Stomach (tissue), 9 donors: Measurements from ENCODE around the gene APOM. TPM values are rescaled to one million over a fixed set of nuclear protein-coding genes. Genes with fewer than 3 reads are reported as not detected.

Experiments used
- DNase-seq, 2 donors: peaks; one replicate each; pipeline versions ENCODE4 v3.0.0 to v3.0.0-alpha.2; 2013 to 2019
- H3K27ac ChIP-seq, 5 donors: fragments of 200-600 bp in 4 of 5; sonication (generic) in 4 of 5; one replicate each; pipeline ENCODE4 v1.5.1; 2013 to 2019; ENCODE audit warnings: mild to moderate bottlenecking in 1 of 5, moderate library complexity in 1 of 5
- H3K27me3 ChIP-seq, 3 donors: fragments of 200-600 bp; sonication (generic); one replicate each; pipeline ENCODE4 v1.5.1; 2017 to 2019; ENCODE audit warnings: mixed run types in 1 of 3
- H3K36me3 ChIP-seq, 4 donors: fragments of 200-600 bp; sonication (generic); 1 replicate in 3 of 4; 2 replicates in 1 of 4; pipeline ENCODE4 v1.5.1; 2016 to 2019
- H3K4me1 ChIP-seq, 4 donors: fragments of 200-600 bp; sonication (generic); one replicate each; pipeline ENCODE4 v1.5.1; 2016 to 2019
- H3K4me3 ChIP-seq, 4 donors: fragments of 200-600 bp; sonication (generic) in 3 of 4; one replicate each; pipeline ENCODE4 v1.5.1; 2016 to 2019; ENCODE audit warnings: mild to moderate bottlenecking in 1 of 4
- H3K9me3 ChIP-seq, 4 donors: fragments of 200-600 bp; sonication (generic); one replicate each; pipeline ENCODE4 v1.5.1; 2016 to 2019
- EP300 ChIP-seq: sonication (generic); formaldehyde crosslinking; IDR thresholded peaks from one replicate; pipeline ENCODE4 v1.6.1; 2017; ENCODE audit warnings: antibody characterized with exemption
- POLR2A ChIP-seq, 4 donors: fragments of 450-650 bp; IDR thresholded peaks; one replicate each; pipeline ENCODE4 v1.6.1; 2016; ENCODE audit warnings: antibody characterized with exemption in 4 of 4, control low read depth in 2 of 4, mild to moderate bottlenecking in 1 of 4, moderate library complexity in 1 of 4
- POLR2AphosphoS5 ChIP-seq, 3 donors: sonication (generic); formaldehyde crosslinking; IDR thresholded peaks; one replicate each; pipeline ENCODE4 v1.6.1; 2016; ENCODE audit warnings: antibody characterized with exemption in 3 of 3
- WGBS, 5 donors: extraction: QIAGEN DNeasy Blood & Tissue Kit in 3 of 5; methylation state at CpG; one replicate each; pipeline versions ENCODE4 v1.1.5 to v1.1.7; 2013 to 2018; 5-methylcytosine and 5-hydroxymethylcytosine counted together
- intact Hi-C: fragments of 100-400 bp; cut with DNase I; formaldehyde crosslinking; loops from one replicate; pipeline ENCODE4 v1.15.1; 2023; ENCODE audit warnings: low total_unique reads
- polyA plus RNA-seq, 3 donors: library from polyadenylated mRNA; stranded (reverse); fragments of 200-250 nt; gene quantifications; one replicate each; pipeline ENCODE4 v1.2.3, GENCODE V29; 2013
- total RNA-seq, 5 donors: library from RNA; depleted of rRNA; stranded (reverse); fragments of >200 nt; gene quantifications; one replicate each; pipeline versions ENCODE4 v1.1.0 to v1.2.3, GENCODE V29; 2014 to 2016
- TF ChIP-seq, protein P1 (sequence below), 7 experiments: fragments of 450-650 bp in 4 of 7; fragments of 200-600 bp in 3 of 7; sonication (generic) in 3 of 7; IDR thresholded peaks; one replicate each; pipeline ENCODE4 v1.5.1; 2016 to 2019; ENCODE audit warnings: antibody characterized with exemption in 7 of 7, control low read depth in 2 of 7, mild to moderate bottlenecking in 1 of 7
- donor health status: healthy with polysubstance abuse.
- donor health status: Bipolar disorder and iron deficiency.
- donor health status: healthy.

The APOM gene
- total and polyA plus RNA-seq, 8 donors: 1.3 to 14.2 (median 6.4) TPM; not detected in 3

DNA sequence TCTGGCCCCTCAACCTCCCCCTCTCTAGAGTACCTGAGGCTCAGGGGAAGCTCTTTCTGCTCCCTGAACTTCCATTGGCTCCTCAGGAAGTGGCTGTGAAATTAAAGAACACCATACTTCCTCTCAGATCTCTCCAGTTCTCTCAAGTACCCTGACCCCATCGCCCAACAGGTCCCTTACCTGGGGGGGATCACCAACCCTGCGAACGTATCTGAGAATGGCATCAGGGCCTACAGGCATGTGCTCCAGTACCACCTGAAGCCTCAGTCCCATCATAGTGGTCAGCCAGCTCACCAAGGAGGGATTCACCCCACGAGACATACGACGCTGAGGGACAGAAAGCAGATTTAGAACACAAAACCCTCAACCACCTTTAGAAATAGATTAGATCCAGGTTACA, 15.1 kb upstream of the APOM start:
- no peaks in the 10 kb centered on the region for H3K27me3 ChIP-seq
- H3K9me3 ChIP-seq: no peaks in the 10 kb centered on the region
- no peak overlapping the region for H3K27ac ChIP-seq
- no peak overlapping the region for H3K4me3 ChIP-seq
- no peak for DNase-seq
- intact Hi-C loops: no loop called here
- H3K4me1 ChIP-seq: no peaks in the 10 kb centered on the region
- 93 to 99% (median 95%) methylated on average over 6 of the region's 6 CpGs for WGBS, 5 donors
- no peak for TF ChIP-seq POLR2AphosphoS5 (IDR thresholded peaks at IDR 0.05)
- TF ChIP-seq, protein P1, sequence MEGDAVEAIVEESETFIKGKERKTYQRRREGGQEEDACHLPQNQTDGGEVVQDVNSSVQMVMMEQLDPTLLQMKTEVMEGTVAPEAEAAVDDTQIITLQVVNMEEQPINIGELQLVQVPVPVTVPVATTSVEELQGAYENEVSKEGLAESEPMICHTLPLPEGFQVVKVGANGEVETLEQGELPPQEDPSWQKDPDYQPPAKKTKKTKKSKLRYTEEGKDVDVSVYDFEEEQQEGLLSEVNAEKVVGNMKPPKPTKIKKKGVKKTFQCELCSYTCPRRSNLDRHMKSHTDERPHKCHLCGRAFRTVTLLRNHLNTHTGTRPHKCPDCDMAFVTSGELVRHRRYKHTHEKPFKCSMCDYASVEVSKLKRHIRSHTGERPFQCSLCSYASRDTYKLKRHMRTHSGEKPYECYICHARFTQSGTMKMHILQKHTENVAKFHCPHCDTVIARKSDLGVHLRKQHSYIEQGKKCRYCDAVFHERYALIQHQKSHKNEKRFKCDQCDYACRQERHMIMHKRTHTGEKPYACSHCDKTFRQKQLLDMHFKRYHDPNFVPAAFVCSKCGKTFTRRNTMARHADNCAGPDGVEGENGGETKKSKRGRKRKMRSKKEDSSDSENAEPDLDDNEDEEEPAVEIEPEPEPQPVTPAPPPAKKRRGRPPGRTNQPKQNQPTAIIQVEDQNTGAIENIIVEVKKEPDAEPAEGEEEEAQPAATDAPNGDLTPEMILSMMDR (IDR thresholded peaks at IDR 0.05): no peak
- TF ChIP-seq EP300: no peak
- no peak for TF ChIP-seq POLR2A (IDR thresholded peaks at IDR 0.05)
- peaks cover 91 to 100% (median 100%) of the 10 kb centered on the region in 4 donors for H3K36me3 ChIP-seq

DNA sequence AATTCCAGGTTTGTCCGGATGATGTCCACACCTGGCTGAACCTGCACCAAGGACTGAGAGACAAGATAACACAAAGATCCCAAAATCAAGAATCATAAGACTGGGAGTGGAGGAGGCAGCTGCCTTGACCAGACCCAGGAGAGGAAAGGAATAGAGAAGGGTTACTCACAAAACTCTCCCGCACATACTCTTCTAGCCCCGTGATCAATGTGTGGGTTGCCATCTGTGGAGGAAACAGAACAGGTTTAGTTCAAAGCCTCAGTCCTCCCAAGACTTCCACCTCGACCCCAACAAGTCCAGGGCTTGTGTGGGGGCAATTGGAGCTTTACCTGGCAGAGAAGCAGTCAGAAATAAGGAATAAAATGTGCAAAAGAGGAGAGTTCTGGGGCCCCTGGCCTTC, 14.3 kb upstream of the APOM start:
- Histone ChIP-seq H3K27me3 (no peaks in the 10 kb centered on the region), H3K36me3 (peaks cover 91 to 100% (median 100%) of the 10 kb centered on the region in 4 donors), H3K4me1 (no peaks in the 10 kb centered on the region), H3K9me3 (no peaks in the 10 kb centered on the region), H3K27ac (no peak overlapping the region), H3K4me3 (no peak overlapping the region)
- no peak for TF ChIP-seq EP300
- no peak for TF ChIP-seq POLR2A (IDR thresholded peaks at IDR 0.05)
- TF ChIP-seq POLR2AphosphoS5 (IDR thresholded peaks at IDR 0.05): no peak
- TF ChIP-seq, protein P1 (IDR thresholded peaks at IDR 0.05): no peak
- intact Hi-C loops: no loop called here
- 82 to 93% (median 89%) methylated on average over 4 of the region's 4 CpGs for WGBS, 5 donors
- DNase-seq: no peak

DNA sequence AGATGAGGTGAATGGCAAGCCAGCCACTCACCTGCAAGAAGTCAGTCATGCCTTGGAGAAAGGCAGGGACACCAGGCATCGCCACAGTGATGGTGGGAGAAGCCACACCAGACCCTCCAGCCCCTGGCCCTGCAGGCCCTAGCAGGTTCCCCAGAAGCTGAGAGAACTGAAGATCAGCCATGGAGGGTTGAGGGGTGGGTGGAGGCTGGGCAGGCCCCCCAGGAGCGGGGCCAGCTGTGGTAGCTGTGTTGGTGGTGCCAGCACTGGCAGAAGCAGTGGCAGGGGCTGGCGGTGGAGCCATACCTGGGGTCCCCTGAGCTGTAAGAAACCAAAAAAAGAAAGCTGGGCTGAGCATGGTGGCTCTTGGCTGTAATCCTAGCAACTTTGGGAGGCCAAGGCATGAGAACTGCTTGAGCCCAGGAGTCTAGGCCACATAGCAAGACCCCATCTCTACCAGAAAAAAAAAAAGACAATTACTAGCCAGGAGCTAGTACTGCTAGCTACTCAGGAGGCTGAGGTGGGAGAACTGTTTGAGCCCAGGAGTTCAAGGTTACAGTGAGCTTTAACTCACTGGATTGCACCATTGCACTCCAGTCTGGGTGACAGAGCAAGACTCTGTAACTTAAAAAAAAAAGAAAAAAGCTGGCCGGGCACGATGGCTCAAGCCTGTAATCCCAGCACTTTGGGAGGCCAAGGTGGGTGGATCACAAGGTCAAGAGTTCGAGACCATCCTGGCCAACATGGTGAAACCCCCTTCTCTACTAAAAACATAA, 12.7 kb upstream of the APOM start:
- no peaks in the 10 kb centered on the region for H3K9me3 ChIP-seq
- DNase-seq: no peak
- no peaks in the 10 kb centered on the region for H3K4me1 ChIP-seq
- intact Hi-C loops: no loop called here
- H3K36me3 ChIP-seq: peaks cover 93 to 100% (median 100%) of the 10 kb centered on the region in 4 donors
- H3K27me3 ChIP-seq: no peaks in the 10 kb centered on the region
- no peak overlapping the region for H3K27ac ChIP-seq
- WGBS, 5 donors: 77 to 96% (median 88%) methylated on average over 6 of the region's 6 CpGs
- H3K4me3 ChIP-seq: no peak overlapping the region
- TF ChIP-seq EP300 (no peak), POLR2A (IDR thresholded peaks at IDR 0.05) (no peak)
- TF ChIP-seq, protein P1 (IDR thresholded peaks at IDR 0.05): no peak

DNA sequence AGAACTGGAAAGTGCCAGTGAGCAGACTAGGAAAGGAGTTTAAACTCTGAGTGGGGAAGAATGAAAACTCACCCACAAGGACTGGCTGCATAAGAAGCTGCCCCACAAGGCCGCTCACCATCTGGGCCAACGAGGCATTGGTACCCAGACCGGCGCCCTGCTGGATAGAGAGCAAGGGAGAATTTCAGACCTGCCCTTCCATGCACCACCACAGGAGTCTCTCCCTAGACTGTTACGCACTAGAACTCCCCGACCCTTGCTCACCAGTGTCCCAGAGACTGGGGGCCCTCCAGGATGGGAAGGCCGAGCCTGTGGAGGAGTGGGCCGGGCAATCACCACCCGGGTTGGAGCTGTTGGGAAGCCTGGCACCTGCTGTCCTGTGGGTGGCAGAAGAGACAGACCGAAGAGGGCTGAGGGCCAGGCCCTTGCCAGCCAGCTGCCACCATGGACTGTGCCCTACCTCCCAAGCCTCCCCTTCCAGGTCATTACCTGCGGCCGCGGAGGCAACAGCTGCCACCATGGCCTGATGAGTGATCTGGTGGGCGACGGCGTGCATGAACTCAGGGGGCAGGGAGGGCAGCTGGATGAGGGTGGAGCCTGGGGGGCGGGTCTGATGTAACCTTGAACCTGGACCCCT, 11.8 kb upstream of the APOM start:
- no peak for DNase-seq
- Histone ChIP-seq H3K27me3 (no peaks in the 10 kb centered on the region), H3K27ac (no peak overlapping the region), H3K36me3 (peaks cover 99 to 100% (median 100%) of the 10 kb centered on the region in 4 donors), H3K4me1 (peaks cover 0 to under 1% (median 0%) of the 10 kb centered on the region in 4 donors), H3K4me3 (no peak overlapping the region), H3K9me3 (no peaks in the 10 kb centered on the region)
- TF ChIP-seq, protein P1 (IDR thresholded peaks at IDR 0.05): no peak
- no peak for TF ChIP-seq POLR2AphosphoS5 (IDR thresholded peaks at IDR 0.05)
- intact Hi-C loops: no loop called here
- 80 to 90% (median 89%) methylated on average over 11 to 17 of the region's 17 CpGs for WGBS, 5 donors
